ENCODE results near the gene SESTD1. TPM values are rescaled to one million over a fixed set of nuclear protein-coding genes. Genes with fewer than 3 reads are reported as not detected.
A peak's percentile ranks its signal among the peaks of the same experiment; 100 is the strongest.
"Not testable (repeated sequence)": the region's sequence is repeated elsewhere in the genome, so short reads cannot be mapped to it uniquely, and the experiment has no call there.

SESTD1 gene
- total and polyA plus RNA-seq, 2 of the 4 experiments (the other 2 are of a cell fraction), result 8.4 to 12.7 TPM

GRCh38 chr2:179201869-179202268 lies 62.8 kb downstream of the SESTD1 start:
- Histone ChIP-seq H3K9me1 (ENCODE audit: insufficient read depth, low read length) (no peaks in the 10 kb centered on the region), H3K14ac (replicated peaks; ENCODE audit: low read depth, low read length) (no peak overlapping the region), H4K5ac (ENCODE audit: low read depth, low read length) (no peak overlapping the region), H3K4me3 (ENCODE audit: insufficient read depth, low read depth, low read length) (no peak overlapping the region), H2BK120ac (ENCODE audit: low read depth, low read length) (no peak overlapping the region), H3K18ac (ENCODE audit: low read depth, low read length) (no peak overlapping the region), H2AFZ (replicated peaks; ENCODE audit: low read length, poor library complexity) (no peak overlapping the region), H3K4me1 (ENCODE audit: control insufficient read depth, insufficient read depth, low read length) (no peaks in the 10 kb centered on the region), H3K23ac (ENCODE audit: low read depth, low read length) (no peak overlapping the region), H4K8ac (ENCODE audit: low read depth in 2 of 2, low read length in 2 of 2) (no peak overlapping the region), H4K91ac (ENCODE audit: insufficient read depth, low read depth, low read length) (no peak overlapping the region), H3K56ac (ENCODE audit: extremely low read depth, insufficient read depth, low read length) (no peak overlapping the region), H3K27me3 (ENCODE audit: control insufficient read depth, insufficient read depth, low read length) (no peaks in the 10 kb centered on the region), H2BK15ac (ENCODE audit: low read depth, low read length) (no peak overlapping the region), H3K4ac (ENCODE audit: low read depth, low read length) (no peak overlapping the region), H2BK20ac (ENCODE audit: low read depth, low read length) (no peak overlapping the region), H2AK5ac (ENCODE audit: low read depth, low read length) (no peak overlapping the region), H2BK5ac (ENCODE audit: low read depth, low read length, poor library complexity, severe bottlenecking) (no peak overlapping the region), H3K36me3 (ENCODE audit: control insufficient read depth, insufficient read depth, low read length) (peaks cover 4% of the 10 kb centered on the region; the same call in 1 of the 2 replicates), H4K20me1 (ENCODE audit: insufficient read depth, low read length) (no peaks in the 10 kb centered on the region; the same call in 1 of the 2 replicates), H3K9ac (ENCODE audit: low read depth, low read length) (no peak overlapping the region), H2AK9ac (replicated peaks; ENCODE audit: low read depth, low read length, poor library complexity) (no peak overlapping the region), H3K79me1 (ENCODE audit: low read depth in 1 of 2, low read length in 2 of 2) (peaks cover 21 to 24% of the 10 kb centered on the region in 2 experiments), H3K4me2 (ENCODE audit: low read depth, low read length) (no peak overlapping the region), H3K9me3 (ENCODE audit: control insufficient read depth, insufficient read depth, low read length) (peaks cover 17% of the 10 kb centered on the region), H3K27ac (ENCODE audit: insufficient read depth, low read length) (no peak overlapping the region)
- intact Hi-C loops (cut with micrococcal nuclease), result no loop called here
- in situ Hi-C loops (cut with MboI; ENCODE audit: low sequenced_read_pairs), result no loop called here
- POLR2A ChIA-PET (ENCODE audit: unreplicated experiment), result no interaction called here
- no CpG with 5 or more reads among the region's 3 CpGs for WGBS, 2 experiments (ENCODE audit: extremely low coverage in 2 of 2, insufficient read length in 1 of 2)
- ATAC-seq (ENCODE audit: low read depth) (no peak), DNase-seq (peak; percentile 35)
- dilution Hi-C loops (cut with HindIII; ENCODE audit: low sequenced_read_pairs, unreplicated experiment), result no loop called here
- CTCF ChIA-PET, result no interaction called here
- no peak for TF ChIP-seq RCOR1 (IDR thresholded peaks at IDR 0.05; ENCODE audit: insufficient replicate concordance, low read length)
- no peak for TF ChIP-seq BHLHE40 (IDR thresholded peaks at IDR 0.05; ENCODE audit: low read depth, low read length)
- no peak for TF ChIP-seq MAFK (IDR thresholded peaks at IDR 0.05; ENCODE audit: low read depth, low read length)
- no peak for TF ChIP-seq RAD21 (IDR thresholded peaks at IDR 0.05; ENCODE audit: low read length)
- TF ChIP-seq CTCF (conservative IDR thresholded peaks at IDR 0.05; ENCODE audit: low read depth, low read length), result no peak
- no peak for TF ChIP-seq MAZ (IDR thresholded peaks at IDR 0.05; ENCODE audit: borderline replicate concordance, low read depth, low read length)
- no peak for TF ChIP-seq FOS (IDR thresholded peaks at IDR 0.05; ENCODE audit: low read depth, low read length)
- no TSS peak for BruUV-seq (replicated peaks)

GRCh38 chr2:179195926-179196590 lies 68.6 kb downstream of the SESTD1 start:
- WGBS, 2 experiments (ENCODE audit: extremely low coverage in 2 of 2, insufficient read length in 1 of 2), result 98% methylated on average over 12 of the region's 23 CpGs; no CpG with 5 or more reads in 1 of the 2 experiments
- in situ Hi-C loops (cut with MboI; ENCODE audit: low sequenced_read_pairs); H3K18ac ChIP-seq (ENCODE audit: low read depth, low read length); H3K4me1 ChIP-seq (ENCODE audit: control insufficient read depth, insufficient read depth, low read length); H3K4me3 ChIP-seq (ENCODE audit: insufficient read depth, low read depth, low read length); H3K27ac ChIP-seq (ENCODE audit: insufficient read depth, low read length); BruUV-seq (replicated peaks); H3K9ac ChIP-seq (ENCODE audit: low read depth, low read length); H2AK5ac ChIP-seq (ENCODE audit: low read depth, low read length); H2BK5ac ChIP-seq (ENCODE audit: low read depth, low read length, poor library complexity, severe bottlenecking); intact Hi-C loops (cut with micrococcal nuclease); H4K5ac ChIP-seq (ENCODE audit: low read depth, low read length); H2BK120ac ChIP-seq (ENCODE audit: low read depth, low read length); H4K91ac ChIP-seq (ENCODE audit: insufficient read depth, low read depth, low read length); CTCF ChIA-PET; H2BK15ac ChIP-seq (ENCODE audit: low read depth, low read length); H3K23ac ChIP-seq (ENCODE audit: low read depth, low read length); H3K14ac ChIP-seq (replicated peaks; ENCODE audit: low read depth, low read length); POLR2A ChIA-PET (ENCODE audit: unreplicated experiment); H3K9me1 ChIP-seq (ENCODE audit: insufficient read depth, low read length); H3K56ac ChIP-seq (ENCODE audit: extremely low read depth, insufficient read depth, low read length); H3K9me3 ChIP-seq (ENCODE audit: control insufficient read depth, insufficient read depth, low read length); H2AK9ac ChIP-seq (replicated peaks; ENCODE audit: low read depth, low read length, poor library complexity); dilution Hi-C loops (cut with HindIII; ENCODE audit: low sequenced_read_pairs, unreplicated experiment); ATAC-seq (ENCODE audit: low read depth); H4K20me1 ChIP-seq (ENCODE audit: insufficient read depth, low read length); H4K8ac ChIP-seq (ENCODE audit: low read depth in 2 of 2, low read length in 2 of 2); DNase-seq; H3K4ac ChIP-seq (ENCODE audit: low read depth, low read length); H2AFZ ChIP-seq (replicated peaks; ENCODE audit: low read length, poor library complexity); H3K27me3 ChIP-seq (ENCODE audit: control insufficient read depth, insufficient read depth, low read length); H3K4me2 ChIP-seq (ENCODE audit: low read depth, low read length); H3K36me3 ChIP-seq (ENCODE audit: control insufficient read depth, insufficient read depth, low read length); H2BK20ac ChIP-seq (ENCODE audit: low read depth, low read length): not testable (repeated sequence)
- peaks cover 20 to 23% of the 10 kb centered on the region in 2 experiments for H3K79me1 ChIP-seq (ENCODE audit: low read depth in 1 of 2, low read length in 2 of 2)
